HepG2 (cell line): Measurements from ENCODE around the gene TEKT5. TPM values are rescaled to one million over a fixed set of nuclear protein-coding genes. Genes with fewer than 3 reads are reported as not detected.

Source experiments
- BCL3 ChIP-seq: sonication (generic); formaldehyde crosslinking; IDR thresholded peaks from 2 replicates; pipeline ENCODE4 v1.5.1; 2020; ENCODE audit warnings: mild to moderate bottlenecking, missing genetic modification reagents, moderate library complexity
- CBX5 ChIP-seq: sonication (generic); formaldehyde crosslinking; IDR thresholded peaks from 2 replicates; pipeline ENCODE4 v1.4.0; 2020; ENCODE audit warnings: missing genetic modification reagents, borderline replicate concordance
- CEBPG ChIP-seq: IDR thresholded peaks from 2 replicates; pipeline ENCODE4 v1.6.1; 2016
- CREBL2 ChIP-seq: sonication (generic); formaldehyde crosslinking; IDR thresholded peaks from 2 replicates; pipeline ENCODE4 v1.8.1; 2023; ENCODE audit warnings: missing genetic modification reagents, mild to moderate bottlenecking, borderline replicate concordance
- FOXK1 ChIP-seq: sonication (generic); formaldehyde crosslinking; IDR thresholded peaks from 2 replicates; pipeline ENCODE4 v1.4.0; 2020; ENCODE audit warnings: low read depth, missing genetic modification reagents, borderline replicate concordance
- HES4 ChIP-seq: sonication (generic); formaldehyde crosslinking; IDR thresholded peaks from 2 replicates; pipeline ENCODE4 v1.9.0; 2021; ENCODE audit warnings: mild to moderate bottlenecking, missing genetic modification reagents, borderline replicate concordance
- HNRNPL ChIP-seq: fragments of 200-400 bp; formaldehyde crosslinking; IDR thresholded peaks from 2 replicates; pipeline ENCODE4 v1.6.1; 2017; ENCODE audit warnings: mild to moderate bottlenecking, low read depth, low read length
- SALL1 ChIP-seq: sonication (generic); formaldehyde crosslinking; IDR thresholded peaks from 2 replicates; pipeline ENCODE4 v1.8.0; 2022; ENCODE audit warnings: mild to moderate bottlenecking, missing genetic modification reagents
- SOX6 ChIP-seq, 2 experiments: fragments of 450-650 bp in 1 of 2; sonication (generic) in 1 of 2; formaldehyde crosslinking in 1 of 2; IDR thresholded peaks; 2 replicates each; pipeline versions ENCODE4 v1.4.0 to v1.6.1; 2017 to 2020; ENCODE audit warnings: antibody characterized with exemption in 1 of 2, mild to moderate bottlenecking in 1 of 2, missing genetic modification reagents in 1 of 2
- TARDBP ChIP-seq: sonication (generic); formaldehyde crosslinking; IDR thresholded peaks from 2 replicates; pipeline ENCODE4 v1.8.0; 2022; ENCODE audit warnings: mild to moderate bottlenecking, missing genetic modification reagents
- ZBTB39 ChIP-seq: sonication (generic); formaldehyde crosslinking; IDR thresholded peaks from 2 replicates; pipeline ENCODE4 v1.5.0; 2020; ENCODE audit warnings: missing genetic modification reagents
- ZMYM3 ChIP-seq: sonication (generic); formaldehyde crosslinking; IDR thresholded peaks from 2 replicates; pipeline ENCODE4 v1.5.1; 2020; ENCODE audit warnings: mild to moderate bottlenecking, missing genetic modification reagents
- ZNF17 ChIP-seq: sonication (generic); formaldehyde crosslinking; IDR thresholded peaks from 2 replicates; pipeline ENCODE4 v1.5.0; 2020; ENCODE audit warnings: mild to moderate bottlenecking, missing genetic modification reagents
- ZNF280B ChIP-seq: sonication (generic); formaldehyde crosslinking; IDR thresholded peaks from 2 replicates; pipeline ENCODE4 v1.5.0; 2020; ENCODE audit warnings: missing genetic modification reagents, mild to moderate bottlenecking, borderline replicate concordance
- ZNF383 ChIP-seq: sonication (generic); formaldehyde crosslinking; IDR thresholded peaks from 2 replicates; pipeline ENCODE4 v1.4.0; 2020; ENCODE audit warnings: missing genetic modification reagents, mild to moderate bottlenecking, borderline replicate concordance
- ZNF563 ChIP-seq: sonication (generic); formaldehyde crosslinking; IDR thresholded peaks from 2 replicates; pipeline ENCODE4 v1.8.0; 2022; ENCODE audit warnings: mild to moderate bottlenecking, moderate library complexity, missing genetic modification reagents
- ZNF839 ChIP-seq: sonication (generic); formaldehyde crosslinking; IDR thresholded peaks from 2 replicates; pipeline ENCODE4 v1.4.0; 2020; ENCODE audit warnings: missing genetic modification reagents, mild to moderate bottlenecking, borderline replicate concordance
- polyA plus RNA-seq, 8 experiments: library from polyadenylated mRNA; depleted of rRNA in 3 of 8; stranded (reverse) in 7 of 8; unstranded in 1 of 8; fragments of >200 nt; fragmentation: Illumina TruSeq in 4 of 8; extraction: Trizol in 4 of 8; gene quantifications; 2 replicates each; pipeline versions ENCODE4 v1.2.1 to v1.2.3, GENCODE V29; 2011 to 2016; ENCODE audit warnings: low read depth in 4 of 8, missing spikeins in 1 of 8, mixed read lengths in 1 of 8; ENCODE audit not compliant: insufficient read depth in 1 of 8
- total RNA-seq, 5 experiments: library from RNA; depleted of rRNA; stranded (reverse); fragments of >200 nt; fragmentation: Illumina TruSeq; extraction: Trizol; gene quantifications; 2 replicates each; pipeline ENCODE4 v1.2.3, GENCODE V29; 2016; ENCODE audit warnings: low read depth in 1 of 5

TEKT5 gene
- total and polyA plus RNA-seq, 2 of the 13 experiments (the other 11 are each of a cell fraction or from before 2014, with no cell fraction given) = 0.16 TPM; not detected in 1

DNA sequence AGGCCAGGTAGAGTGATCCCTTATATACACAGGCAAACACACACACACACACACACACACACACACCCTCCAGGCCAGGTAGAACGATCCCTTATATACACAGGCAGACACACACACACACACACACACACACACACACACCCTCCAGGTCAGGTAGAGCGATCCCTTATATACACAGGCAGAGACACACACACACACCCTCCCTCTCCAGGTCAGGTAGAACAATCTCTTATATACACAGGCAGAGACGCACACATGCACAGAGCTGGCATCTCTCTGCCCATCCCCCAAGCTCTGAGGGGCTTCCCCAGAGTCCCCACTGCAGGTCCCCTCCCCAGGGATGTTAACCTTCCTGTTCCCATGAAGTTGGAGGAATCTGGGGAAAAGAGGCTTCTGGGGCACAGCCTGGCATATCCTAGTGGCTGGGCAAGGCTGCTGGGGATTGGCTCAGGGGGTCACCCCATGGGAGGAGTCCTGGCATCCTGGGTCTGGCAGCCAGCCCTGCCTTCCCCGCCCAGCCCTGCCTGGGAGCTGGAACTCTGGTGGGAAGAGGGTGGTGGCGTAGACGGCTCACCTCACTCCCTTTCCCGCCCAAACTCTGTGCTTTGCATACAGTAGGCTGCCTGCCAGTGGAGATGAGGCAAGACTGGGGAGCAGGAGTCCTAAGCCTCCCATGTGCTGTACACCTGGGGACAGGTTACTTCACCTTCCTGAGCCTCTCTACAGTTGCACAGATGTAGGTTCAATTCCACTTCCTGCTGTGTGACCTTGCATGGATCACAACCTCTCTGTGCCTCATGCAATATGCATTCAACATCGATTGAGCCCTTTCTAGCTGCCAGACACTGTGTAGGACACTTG is 41.8 kb downstream of the TEKT5 start (continued):
- TF ChIP-seq ZNF280B (CRISPR knock-in tag) = 0 out of 2 replicates have a peak, but pooled peaks have one; percentile 31
- TF ChIP-seq CREBL2 (CRISPR knock-in tag) = 0 out of 2 replicates have a peak, but pooled peaks have one; percentile 66
- TF ChIP-seq ZNF563 (CRISPR knock-in tag) = 0 out of 2 replicates have a peak, but pooled peaks have one; percentile 43
- TF ChIP-seq ZNF17 (CRISPR knock-in tag) = 0 out of 2 replicates have a peak, but pooled peaks have one; percentile 28
- TF ChIP-seq FOXK1 = no peak
- TF ChIP-seq CEBPG (CRISPR knock-in tag) = peak; percentile 41; the same call in 1 of the 2 replicates
- TF ChIP-seq HES4 (CRISPR knock-in tag) = peak; percentile 61; the same call in 1 of the 2 replicates
- TF ChIP-seq SALL1 (CRISPR knock-in tag) = peak; percentile 10; the same call in 1 of the 2 replicates
- TF ChIP-seq BCL3 = no peak
- no peak; the same call in 1 of the 2 replicates for TF ChIP-seq CBX5 (CRISPR knock-in tag)
- TF ChIP-seq SOX6 (IDR thresholded peaks at IDR 0.05) = no peak
- 0 out of 2 replicates have a peak, but pooled peaks have one; percentile 6 for TF ChIP-seq SOX6 (CRISPR knock-in tag; IDR thresholded peaks at IDR 0.05)
- no peak for TF ChIP-seq ZBTB39 (CRISPR knock-in tag)
- TF ChIP-seq HNRNPL = peak; percentile 82; the same call in 1 of the 2 replicates
- no peak for TF ChIP-seq ZNF839 (CRISPR knock-in tag)
- peak; percentile 100 for TF ChIP-seq ZMYM3 (CRISPR knock-in tag)
- peak; percentile 7; the same call in 1 of the 2 replicates for TF ChIP-seq TARDBP (CRISPR knock-in tag)
- TF ChIP-seq ZNF383 (CRISPR knock-in tag) = peak; percentile 12; the same call in 1 of the 2 replicates
